ENCODE data around the gene PIEZO2.

PIEZO2 gene

GRCh38 chr18:11096411-11096810 is 53.0 kb downstream of the PIEZO2 start:
- H3K4me3 ChIP-seq: no peak overlapping the region
- no peaks in the 10 kb centered on the region for H3K9me3 ChIP-seq (ENCODE audit: low read depth, low read length)
- TF ChIP-seq EZH2 (IDR thresholded peaks at IDR 0.05) (no peak), POLR2AphosphoS5 (IDR thresholded peaks at IDR 0.05; ENCODE audit: borderline replicate concordance, low read depth, low read length) (no peak), FOXP2 (optimal IDR thresholded peaks at IDR 0.05; ENCODE audit: control extremely low read depth, extremely low read length, insufficient read depth) (no peak)
- DNase-seq (ENCODE audit: low read depth, low spot score): no peak
- H3K9ac ChIP-seq (ENCODE audit: insufficient read length): no peak overlapping the region
- no peak overlapping the region for H3K27ac ChIP-seq
- H3K36me3 ChIP-seq (ENCODE audit: insufficient read depth, low read length): no peaks in the 10 kb centered on the region

GRCh38 chr18:11095674-11096293 is 53.6 kb downstream of the PIEZO2 start:
- TF ChIP-seq EZH2 (IDR thresholded peaks at IDR 0.05): no peak
- TF ChIP-seq POLR2AphosphoS5 (IDR thresholded peaks at IDR 0.05; ENCODE audit: borderline replicate concordance, low read depth, low read length): no peak
- no peak for TF ChIP-seq FOXP2 (optimal IDR thresholded peaks at IDR 0.05; ENCODE audit: control extremely low read depth, extremely low read length, insufficient read depth)
- Histone ChIP-seq H3K9ac (ENCODE audit: insufficient read length) (no peak overlapping the region), H3K27ac (no peak overlapping the region), H3K9me3 (ENCODE audit: low read depth, low read length) (no peaks in the 10 kb centered on the region), H3K36me3 (ENCODE audit: insufficient read depth, low read length) (no peaks in the 10 kb centered on the region), H3K4me3 (no peak overlapping the region)
- no peak for DNase-seq (ENCODE audit: low read depth, low spot score)

GRCh38 chr18:11095211-11095610 is 54.2 kb downstream of the PIEZO2 start:
- H3K4me3 ChIP-seq: no peak overlapping the region
- TF ChIP-seq EZH2 (IDR thresholded peaks at IDR 0.05) (no peak), FOXP2 (optimal IDR thresholded peaks at IDR 0.05; ENCODE audit: control extremely low read depth, extremely low read length, insufficient read depth) (no peak), POLR2AphosphoS5 (IDR thresholded peaks at IDR 0.05; ENCODE audit: borderline replicate concordance, low read depth, low read length) (no peak)
- no peak for DNase-seq (ENCODE audit: low read depth, low spot score)
- H3K9me3 ChIP-seq (ENCODE audit: low read depth, low read length): no peaks in the 10 kb centered on the region
- no peak overlapping the region for H3K9ac ChIP-seq (ENCODE audit: insufficient read length)
- no peaks in the 10 kb centered on the region for H3K36me3 ChIP-seq (ENCODE audit: insufficient read depth, low read length)
- H3K27ac ChIP-seq: no peak overlapping the region

- Histone ChIP-seq H3K4me3 (no peak overlapping the region), H3K9me3 (ENCODE audit: low read depth, low read length) (no peaks in the 10 kb centered on the region)
- TF ChIP-seq FOXP2 (optimal IDR thresholded peaks at IDR 0.05; ENCODE audit: control extremely low read depth, extremely low read length, insufficient read depth) (no peak), EZH2 (IDR thresholded peaks at IDR 0.05) (no peak), POLR2AphosphoS5 (IDR thresholded peaks at IDR 0.05; ENCODE audit: borderline replicate concordance, low read depth, low read length) (no peak)
These were observed 57.6 kb downstream of the PIEZO2 start for GRCh38 chr18:11091746-11092145.

GRCh38 chr18:11089931-11090715 is 59.2 kb downstream of the PIEZO2 start:
- Histone ChIP-seq H3K4me3 (no peak overlapping the region), H3K9ac (ENCODE audit: insufficient read length) (no peak overlapping the region), H3K36me3 (ENCODE audit: insufficient read depth, low read length) (no peaks in the 10 kb centered on the region), H3K9me3 (ENCODE audit: low read depth, low read length) (no peaks in the 10 kb centered on the region), H3K27ac (no peak overlapping the region)
- TF ChIP-seq EZH2 (IDR thresholded peaks at IDR 0.05) (no peak), FOXP2 (optimal IDR thresholded peaks at IDR 0.05; ENCODE audit: control extremely low read depth, extremely low read length, insufficient read depth) (no peak), POLR2AphosphoS5 (IDR thresholded peaks at IDR 0.05; ENCODE audit: borderline replicate concordance, low read depth, low read length) (no peak)
- DNase-seq (ENCODE audit: low read depth, low spot score): no peak

More at GRCh38 chr18:11091746-11092145, 57.6 kb downstream of the PIEZO2 start:
- Histone ChIP-seq H3K27ac (no peak overlapping the region), H3K9ac (ENCODE audit: insufficient read length) (no peak overlapping the region), H3K36me3 (ENCODE audit: insufficient read depth, low read length) (no peaks in the 10 kb centered on the region)
- DNase-seq (ENCODE audit: low read depth, low spot score): no peak

- H3K9me3 ChIP-seq (ENCODE audit: low read depth, low read length): no peaks in the 10 kb centered on the region
- no peak overlapping the region for H3K27ac ChIP-seq
- H3K36me3 ChIP-seq (ENCODE audit: insufficient read depth, low read length): no peaks in the 10 kb centered on the region
- TF ChIP-seq EZH2 (IDR thresholded peaks at IDR 0.05) (no peak), FOXP2 (optimal IDR thresholded peaks at IDR 0.05; ENCODE audit: control extremely low read depth, extremely low read length, insufficient read depth) (no peak), POLR2AphosphoS5 (IDR thresholded peaks at IDR 0.05; ENCODE audit: borderline replicate concordance, low read depth, low read length) (no peak)
- no peak overlapping the region for H3K4me3 ChIP-seq
- no peak for DNase-seq (ENCODE audit: low read depth, low spot score)
- no peak overlapping the region for H3K9ac ChIP-seq (ENCODE audit: insufficient read length)
These were observed 68.3 kb downstream of the PIEZO2 start for GRCh38 chr18:11081009-11081532.

- TF ChIP-seq POLR2AphosphoS5 (IDR thresholded peaks at IDR 0.05; ENCODE audit: borderline replicate concordance, low read depth, low read length) (no peak), EZH2 (IDR thresholded peaks at IDR 0.05) (no peak), FOXP2 (optimal IDR thresholded peaks at IDR 0.05; ENCODE audit: control extremely low read depth, extremely low read length, insufficient read depth) (no peak)
- Histone ChIP-seq H3K27ac (no peak overlapping the region), H3K4me3 (no peak overlapping the region), H3K9ac (ENCODE audit: insufficient read length) (no peak overlapping the region), H3K36me3 (ENCODE audit: insufficient read depth, low read length) (no peaks in the 10 kb centered on the region), H3K9me3 (ENCODE audit: low read depth, low read length) (no peaks in the 10 kb centered on the region)
- DNase-seq (ENCODE audit: low read depth, low spot score): no peak
These were observed 70.9 kb downstream of the PIEZO2 start for GRCh38 chr18:11078491-11078890.

- Histone ChIP-seq H3K27ac (no peak overlapping the region), H3K4me3 (no peak overlapping the region), H3K9me3 (ENCODE audit: low read depth, low read length) (no peaks in the 10 kb centered on the region), H3K36me3 (ENCODE audit: insufficient read depth, low read length) (no peaks in the 10 kb centered on the region), H3K9ac (ENCODE audit: insufficient read length) (no peak overlapping the region)
- DNase-seq (ENCODE audit: low read depth, low spot score): no peak
- TF ChIP-seq EZH2 (IDR thresholded peaks at IDR 0.05) (no peak), POLR2AphosphoS5 (IDR thresholded peaks at IDR 0.05; ENCODE audit: borderline replicate concordance, low read depth, low read length) (no peak), FOXP2 (optimal IDR thresholded peaks at IDR 0.05; ENCODE audit: control extremely low read depth, extremely low read length, insufficient read depth) (no peak)
These were observed 71.7 kb downstream of the PIEZO2 start for GRCh38 chr18:11077548-11078187.

Measured in SK-N-MC (cell line).